SIG-M5 treated with dmso at 0.1 percent for 504 hours (cell line): ENCODE data around the gene PER1.

Experiments used
- DNase-seq: peaks from one replicate; lab custom pipeline; 2025; ENCODE audit not compliant: unreplicated experiment; lab: John Stamatoyannopoulos, UW

The PER1 gene

GRCh38 chr17:8154608-8155155, 2.5 kb upstream of the PER1 start:
- DNase-seq = no peak

GRCh38 chr17:8153957-8154607, 1.9 kb upstream of the PER1 start:
- peak; percentile 76 for DNase-seq

GRCh38 chr17:8153525-8153956, 1.3 kb upstream of the PER1 start:
- peak; percentile 51 for DNase-seq

DNA sequence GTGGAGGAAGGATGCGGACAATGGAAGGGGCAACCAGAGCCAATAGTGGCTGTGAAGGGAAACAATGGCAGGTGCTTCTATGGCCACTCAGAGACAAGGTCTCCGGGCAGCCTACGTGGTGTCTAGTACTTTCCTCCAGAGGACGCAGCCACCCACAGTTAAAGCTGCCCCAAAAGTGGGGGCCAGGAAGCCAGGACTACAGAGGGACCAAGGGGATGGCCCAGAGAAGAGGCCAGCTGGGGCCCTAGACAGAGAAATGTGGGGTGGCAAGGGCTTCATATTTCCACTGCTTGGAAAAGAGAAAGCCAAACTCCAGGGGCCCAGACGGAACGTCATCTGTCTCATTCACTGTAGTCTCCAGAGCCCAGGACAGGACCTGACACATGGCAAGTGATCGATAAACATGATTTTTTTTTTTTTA, 837 bp upstream of the PER1 start:
- DNase-seq = no peak

DNA sequence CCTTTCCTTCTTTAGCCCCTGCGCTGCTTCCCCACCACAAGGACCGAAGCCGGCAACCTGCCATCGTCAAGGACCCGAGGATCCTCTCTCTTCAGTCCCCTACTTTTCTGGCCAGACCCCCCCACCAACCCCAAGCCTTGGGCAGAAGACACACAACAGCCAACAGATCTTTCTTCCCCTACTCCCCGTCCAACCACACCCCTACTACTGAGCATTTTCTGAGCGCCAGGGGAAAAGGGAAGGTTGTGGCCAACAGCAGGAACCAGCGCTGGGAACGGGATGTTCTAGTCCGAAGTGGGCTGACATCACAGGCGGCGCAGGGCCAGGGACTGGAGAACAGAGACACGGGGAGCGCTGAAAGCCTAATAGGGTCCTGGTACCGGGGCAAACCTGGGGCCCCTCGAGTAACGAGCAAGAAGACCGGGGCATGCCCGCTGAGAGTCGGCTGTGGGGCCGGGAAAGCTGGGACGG, 528 bp downstream of the PER1 start:
- DNase-seq = peak; percentile 67

DNA sequence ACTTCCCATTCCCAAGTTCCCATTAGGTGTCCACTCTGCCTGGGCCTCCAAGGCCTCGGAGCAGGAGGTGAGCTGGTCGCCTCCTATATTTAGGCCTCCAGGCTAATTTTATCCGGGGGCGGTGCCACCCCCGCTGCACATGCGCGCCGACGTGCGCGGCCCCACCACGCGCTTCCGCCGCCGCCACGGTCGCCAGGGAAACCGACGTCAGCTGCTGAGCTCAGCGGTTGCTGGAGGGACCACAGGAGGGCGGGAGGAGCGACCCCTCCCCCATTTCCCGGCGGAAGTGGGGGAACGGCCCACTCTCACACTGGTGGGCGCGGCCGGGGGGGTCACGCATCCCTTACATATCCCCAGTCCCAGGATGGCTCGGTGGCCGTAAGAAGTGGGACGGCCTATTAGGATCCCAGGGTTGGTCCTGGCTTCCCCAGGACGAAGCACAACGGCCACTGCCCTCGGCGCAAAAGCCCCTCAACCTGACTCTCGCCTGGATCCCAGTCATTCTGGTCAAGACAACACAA, 1.0 kb downstream of the PER1 start:
- DNase-seq = peak; percentile 71

DNA sequence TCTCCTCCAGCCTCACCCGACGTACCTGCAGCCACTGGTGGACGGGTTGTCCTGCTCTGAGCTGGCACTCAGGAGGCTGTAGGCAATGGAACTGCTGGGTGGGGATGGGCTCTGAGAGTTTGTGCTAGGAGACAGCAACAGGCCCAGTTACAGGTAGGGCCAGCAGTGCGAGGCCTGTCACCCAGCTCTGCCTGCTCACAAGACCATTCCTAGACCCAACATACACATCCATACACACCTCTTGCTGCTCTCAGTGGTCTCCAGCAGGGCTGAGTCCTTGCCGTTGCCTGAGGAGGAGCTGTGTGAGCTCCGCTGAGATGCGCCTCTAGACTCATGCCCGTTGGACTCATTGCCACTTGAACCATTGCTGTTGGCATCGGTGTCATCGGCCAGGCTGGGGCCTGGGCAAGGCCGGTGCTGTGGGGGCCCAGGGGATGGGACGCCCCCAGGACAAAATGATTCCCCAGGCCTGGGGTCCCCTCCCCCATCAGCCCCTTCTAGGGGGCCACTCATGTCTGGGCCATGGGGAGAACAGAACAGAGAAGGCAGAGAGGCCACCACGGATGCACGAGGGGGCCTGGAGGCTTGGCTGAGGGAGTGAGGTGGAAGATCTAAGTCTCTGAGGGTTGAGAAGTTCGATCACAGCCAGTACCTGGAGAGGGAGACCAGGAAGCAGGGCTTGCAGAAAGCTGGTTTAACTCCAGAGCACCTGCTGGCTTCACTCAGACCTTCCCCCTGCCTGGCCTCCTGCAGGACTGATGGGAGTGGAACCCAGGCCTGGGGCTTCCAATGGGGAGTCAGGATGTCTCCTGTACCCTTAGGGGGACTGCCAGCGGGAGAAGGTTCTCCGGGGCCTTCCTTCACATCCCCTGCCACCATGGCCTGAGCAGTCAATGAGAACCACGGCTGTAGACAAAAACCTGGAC, 1.7 kb downstream of the PER1 start:
- DNase-seq = no peak

GRCh38 chr17:8149419-8150193, 2.6 kb downstream of the PER1 start:
- no peak for DNase-seq

- DNase-seq = no peak
These were observed 3.6 kb downstream of the PER1 start for GRCh38 chr17:8148560-8148959.

- no peak for DNase-seq
These were observed 4.3 kb downstream of the PER1 start for GRCh38 chr17:8147805-8148404.

DNA sequence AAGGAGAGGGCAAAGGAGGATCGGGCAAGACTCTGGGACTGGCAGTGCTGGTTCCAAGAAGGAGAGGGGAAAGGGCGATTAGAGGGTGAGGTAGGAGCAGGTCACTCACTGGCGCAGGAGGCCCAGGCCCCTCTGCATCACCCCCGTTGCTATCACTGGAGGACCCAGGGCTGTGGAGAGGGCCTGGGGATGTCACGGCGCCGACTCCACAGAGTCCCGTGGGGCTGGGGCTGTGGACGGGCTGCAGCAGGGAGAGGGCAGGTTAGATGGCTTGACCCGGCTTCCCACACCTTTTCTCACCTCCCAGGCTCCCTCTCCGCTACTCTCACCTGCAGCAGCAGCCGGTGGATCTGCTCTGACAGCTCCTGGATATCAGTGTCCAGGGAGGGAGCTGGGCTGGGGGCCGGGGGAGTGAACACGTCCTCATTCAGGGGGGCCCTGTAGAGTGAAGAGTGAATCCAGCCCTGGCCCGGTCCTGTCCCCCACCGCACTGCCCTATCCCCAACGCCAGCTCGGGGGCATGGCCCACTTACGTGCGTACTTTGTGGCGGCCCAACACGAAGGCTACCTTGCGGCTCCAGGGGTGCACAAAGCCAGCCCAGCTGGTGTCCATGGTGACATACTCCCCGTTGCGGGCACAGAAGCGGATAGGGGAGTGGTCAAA, 4.9 kb downstream of the PER1 start:
- no peak for DNase-seq

GRCh38 chr17:8146381-8147140, 5.6 kb downstream of the PER1 start:
- no peak for DNase-seq

GRCh38 chr17:8145811-8146210, 6.4 kb downstream of the PER1 start:
- DNase-seq = no peak

GRCh38 chr17:8144401-8145231, 7.6 kb downstream of the PER1 start:
- DNase-seq = no peak

DNA sequence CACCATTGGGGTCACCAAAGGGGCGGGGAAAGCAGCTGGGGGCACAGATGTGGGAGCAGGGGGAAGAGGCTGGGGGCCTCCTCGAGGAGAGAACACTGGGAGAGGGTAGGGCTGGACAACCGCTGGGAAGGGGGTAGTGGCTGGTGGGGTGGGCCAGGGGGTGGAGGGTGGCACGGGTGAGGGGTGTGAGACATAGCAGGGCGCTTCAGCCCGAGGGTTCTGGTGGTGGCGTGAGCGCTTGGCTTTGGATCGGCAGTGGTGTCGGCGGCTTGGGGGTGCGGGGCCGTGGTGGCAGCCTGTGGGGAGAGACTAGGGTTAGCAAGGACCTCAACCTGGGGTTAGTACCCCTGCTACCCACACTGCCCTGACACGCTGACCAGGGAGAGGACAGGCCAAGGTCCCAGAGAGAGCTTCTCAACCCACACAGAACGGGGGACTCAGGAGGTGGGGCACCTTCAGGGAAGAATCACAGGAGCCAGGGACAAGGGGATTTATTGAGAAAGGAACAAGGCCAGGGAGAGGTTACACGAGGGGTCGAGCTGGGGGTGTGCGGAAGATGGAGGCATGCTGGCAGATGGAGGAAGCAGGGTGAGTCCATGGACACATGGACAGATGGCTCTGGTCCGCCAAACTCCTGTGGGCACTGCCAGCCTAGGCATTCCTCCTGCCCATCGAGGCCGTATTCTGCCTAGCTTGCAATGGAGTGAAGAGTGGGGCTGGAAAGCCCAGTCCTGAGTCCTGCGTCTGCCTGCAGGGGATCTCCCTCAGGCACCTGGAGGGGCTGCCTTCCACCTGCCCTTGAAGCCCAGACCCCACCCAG, 8.4 kb downstream of the PER1 start:
- no peak for DNase-seq

DNA sequence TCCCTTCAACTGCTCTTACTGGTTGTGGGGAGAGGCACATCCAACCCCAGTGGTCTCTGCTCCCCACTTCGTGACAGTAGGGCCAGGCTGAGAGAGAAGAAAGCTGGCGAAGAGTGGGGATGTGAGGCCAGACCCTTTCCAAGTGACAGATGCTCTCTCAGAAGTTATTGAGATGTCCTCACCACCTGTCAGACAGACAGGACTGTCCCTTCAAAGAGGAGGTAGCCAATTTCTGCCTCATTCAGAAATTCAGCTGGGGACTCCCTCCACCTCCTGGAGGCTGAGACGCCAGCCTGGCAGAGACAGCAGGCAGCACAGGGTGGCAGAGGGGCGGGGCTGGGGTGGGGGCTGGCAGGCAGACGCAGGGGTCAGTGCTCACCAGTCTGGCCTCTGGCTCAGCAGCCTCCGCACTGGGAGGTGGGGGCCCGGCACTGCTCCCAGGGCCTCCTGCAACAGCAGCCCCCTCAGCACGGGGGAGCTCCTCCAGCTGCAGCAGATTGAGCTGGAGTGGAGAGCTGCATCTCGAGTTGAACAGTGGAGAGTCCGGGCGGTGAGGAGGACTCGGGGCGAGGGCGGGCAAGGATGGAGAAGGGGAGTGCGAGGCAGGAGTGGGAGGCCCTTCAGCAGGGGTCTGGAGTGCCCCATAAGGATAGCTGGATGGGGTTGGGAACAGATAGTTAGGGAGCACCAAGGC, 9.2 kb downstream of the PER1 start:
- DNase-seq = no peak
